Body of pancreas (tissue), 4 donors: ENCODE results near the gene NEDD9. TPM values are rescaled to one million over a fixed set of nuclear protein-coding genes. Genes with fewer than 3 reads are reported as not detected.
A peak's percentile ranks its signal among the peaks of the same experiment; 100 is the strongest.

Source experiments
- ATAC-seq: fragments of 150-250 bp; one replicate; pipeline ENCODE4 v1.9.1; 2016
- DNase-seq, 4 donors: peaks; one replicate each; pipeline ENCODE4 v3.0.0-alpha.2; 2019
- H3K27ac ChIP-seq, 4 donors: fragments of 200-600 bp; sonication (generic); 1 replicate in 3 of 4; 2 replicates in 1 of 4; pipeline versions ENCODE4 v1.5.1 to v1.6.1; 2016 to 2019; ENCODE audit warnings: mild to moderate bottlenecking in 1 of 4, mixed read lengths in 1 of 4, moderate library complexity in 1 of 4
- H3K27me3 ChIP-seq, 2 donors: fragments of 200-600 bp; sonication (generic); one replicate each; pipeline ENCODE4 v1.6.0; 2016; ENCODE audit warnings: mild to moderate bottlenecking in 1 of 2
- H3K36me3 ChIP-seq, 2 donors: fragments of 200-600 bp; sonication (generic); replicated peaks in 1 of 2; 2 replicates each; pipeline ENCODE4 v1.5.1; 2016; ENCODE audit warnings: low read depth in 2 of 2; ENCODE audit not compliant: insufficient read depth in 1 of 2
- H3K4me1 ChIP-seq: fragments of 200-600 bp; sonication (generic); one replicate; pipeline ENCODE4 v1.6.0; 2016
- H3K4me3 ChIP-seq, 2 donors: fragments of 200-600 bp; sonication (generic); 1 replicate in 1 of 2; 2 replicates in 1 of 2; pipeline ENCODE4 v1.5.1; 2016 to 2019
- H3K9me3 ChIP-seq, 3 donors: fragments of 200-600 bp; sonication (generic); 1 replicate in 2 of 3; 2 replicates in 1 of 3; pipeline ENCODE4 v1.5.1; 2016
- POLR2A ChIP-seq, 3 donors: fragments of 450-650 bp; IDR thresholded peaks; one replicate each; pipeline ENCODE4 v1.6.1; 2016; ENCODE audit warnings: antibody characterized with exemption in 3 of 3, mild to moderate bottlenecking in 2 of 3
- WGBS, 2 donors: methylation state at CpG; one replicate each; pipeline ENCODE4 v1.1.5; 2017; 5-methylcytosine and 5-hydroxymethylcytosine counted together
- intact Hi-C: fragments of 100-400 bp; cut with DNase I; formaldehyde crosslinking; loops from one replicate; pipeline ENCODE4 v1.15.1; 2023
- total RNA-seq, 2 donors: library from RNA; depleted of rRNA; stranded (reverse); fragments of >200 nt; gene quantifications; one replicate each; pipeline ENCODE4 v1.1.0, GENCODE V29; 2016
- TF ChIP-seq, protein P1 (sequence below), 7 experiments: fragments of 450-650 bp in 4 of 7; fragments of 200-600 bp in 3 of 7; sonication (generic) in 3 of 7; IDR thresholded peaks; one replicate each; pipeline ENCODE4 v1.5.1; 2016 to 2019; ENCODE audit warnings: antibody characterized with exemption in 7 of 7

NEDD9 gene
- total RNA-seq, 2 donors from 2014 or later, result 22.8 to 58.3 TPM

DNA sequence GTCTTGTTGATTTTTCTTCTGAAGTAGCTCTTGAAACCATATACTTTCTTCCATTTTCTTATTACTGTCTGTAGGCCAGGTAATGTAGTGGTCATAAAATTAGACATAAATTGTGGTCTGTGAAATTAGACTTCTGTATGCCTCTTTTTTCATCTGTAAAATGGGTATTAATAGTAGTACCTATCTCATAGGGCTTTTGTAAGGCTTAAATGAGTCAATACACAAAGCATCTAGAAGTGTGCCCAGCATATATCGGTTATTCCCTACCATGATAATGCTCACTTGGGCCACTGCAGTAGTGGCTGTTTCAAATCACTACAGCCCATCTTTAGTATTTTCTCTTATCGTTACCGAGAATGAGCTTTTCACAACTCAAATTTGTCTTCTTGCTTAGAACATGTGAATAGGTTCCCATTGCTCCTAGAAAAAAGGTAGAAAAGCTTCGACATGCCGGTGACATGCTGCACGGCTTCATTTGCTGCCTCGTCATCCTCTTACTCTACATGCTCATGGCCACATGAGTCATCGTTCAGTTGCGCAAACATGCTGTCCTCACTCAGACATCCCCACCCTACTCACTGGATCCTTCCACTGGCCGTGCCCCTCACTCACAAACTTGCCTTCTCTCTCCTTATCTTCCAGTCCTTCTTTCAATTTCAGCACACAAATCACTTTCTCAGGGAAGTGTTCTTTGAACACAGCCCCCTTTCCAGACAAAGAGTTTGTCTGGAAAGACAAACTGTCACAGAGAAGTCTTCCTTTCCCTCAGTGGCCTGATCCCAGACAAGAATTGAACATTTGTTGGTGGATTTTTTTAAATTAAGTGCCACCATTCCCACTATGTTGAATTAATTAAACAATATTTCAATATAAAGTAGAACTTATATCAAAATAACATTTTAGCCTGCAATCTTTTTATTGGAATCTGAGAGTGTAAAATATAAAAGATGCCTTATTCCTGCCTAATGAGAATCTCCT is 88.8 kb downstream of the NEDD9 start:
- H3K4me1 ChIP-seq, result no peaks in the 10 kb centered on the region
- 65 to 70% methylated on average over 10 of the region's 10 CpGs for whole genome bisulfite sequencing, 2 donors
- TF ChIP-seq, protein P1, sequence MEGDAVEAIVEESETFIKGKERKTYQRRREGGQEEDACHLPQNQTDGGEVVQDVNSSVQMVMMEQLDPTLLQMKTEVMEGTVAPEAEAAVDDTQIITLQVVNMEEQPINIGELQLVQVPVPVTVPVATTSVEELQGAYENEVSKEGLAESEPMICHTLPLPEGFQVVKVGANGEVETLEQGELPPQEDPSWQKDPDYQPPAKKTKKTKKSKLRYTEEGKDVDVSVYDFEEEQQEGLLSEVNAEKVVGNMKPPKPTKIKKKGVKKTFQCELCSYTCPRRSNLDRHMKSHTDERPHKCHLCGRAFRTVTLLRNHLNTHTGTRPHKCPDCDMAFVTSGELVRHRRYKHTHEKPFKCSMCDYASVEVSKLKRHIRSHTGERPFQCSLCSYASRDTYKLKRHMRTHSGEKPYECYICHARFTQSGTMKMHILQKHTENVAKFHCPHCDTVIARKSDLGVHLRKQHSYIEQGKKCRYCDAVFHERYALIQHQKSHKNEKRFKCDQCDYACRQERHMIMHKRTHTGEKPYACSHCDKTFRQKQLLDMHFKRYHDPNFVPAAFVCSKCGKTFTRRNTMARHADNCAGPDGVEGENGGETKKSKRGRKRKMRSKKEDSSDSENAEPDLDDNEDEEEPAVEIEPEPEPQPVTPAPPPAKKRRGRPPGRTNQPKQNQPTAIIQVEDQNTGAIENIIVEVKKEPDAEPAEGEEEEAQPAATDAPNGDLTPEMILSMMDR (IDR thresholded peaks at IDR 0.05), result no peak
- no peak for TF ChIP-seq POLR2A (IDR thresholded peaks at IDR 0.05)
- DNase-seq, result peak; percentile 20 to 76 (median 42)
- H3K9me3 ChIP-seq, result no peaks in the 10 kb centered on the region
- no peaks in the 10 kb centered on the region for H3K27me3 ChIP-seq
- intact Hi-C loops, result no loop called here
- no peak overlapping the region for H3K4me3 ChIP-seq
- H3K36me3 ChIP-seq, result no peaks in the 10 kb centered on the region
- no peak for ATAC-seq
- no peak overlapping the region for H3K27ac ChIP-seq

DNA sequence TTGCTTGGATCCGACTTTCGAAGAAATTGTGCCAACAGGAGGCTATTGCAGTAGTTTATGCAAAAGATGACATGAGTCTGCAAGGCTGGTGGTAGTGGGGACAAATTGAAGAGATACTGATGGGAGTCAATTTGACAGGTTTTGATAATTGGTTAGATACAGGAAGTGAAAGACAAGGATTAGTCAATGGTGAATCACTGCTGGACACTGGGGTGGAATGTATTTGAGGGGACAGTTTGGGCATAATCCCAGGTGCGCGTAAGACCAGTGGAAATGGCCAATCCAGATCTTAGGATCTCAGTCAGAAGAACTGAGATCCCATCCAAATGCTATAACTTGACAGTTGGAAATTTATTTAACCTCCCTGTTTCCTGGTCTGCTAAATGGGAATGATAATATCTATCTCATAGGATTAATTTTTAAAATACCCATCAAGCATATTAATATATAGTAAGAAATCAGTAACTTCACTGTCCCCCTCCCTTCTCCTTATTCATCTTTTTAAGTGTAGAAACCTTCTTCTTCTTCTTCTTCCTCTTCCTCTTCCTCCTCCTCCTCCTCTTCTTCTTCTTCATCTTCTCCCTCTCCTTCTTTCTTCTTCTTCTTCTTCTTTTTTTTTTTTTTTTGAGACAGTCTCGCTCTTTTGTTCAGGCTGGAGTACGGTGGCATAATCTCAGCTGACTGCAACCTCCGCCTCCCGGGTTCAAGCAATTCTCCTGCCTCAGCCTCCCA is 90.0 kb downstream of the NEDD9 start:
- Histone ChIP-seq H3K4me1 (no peaks in the 10 kb centered on the region), H3K36me3 (no peaks in the 10 kb centered on the region), H3K27ac (no peak overlapping the region), H3K27me3 (no peaks in the 10 kb centered on the region), H3K9me3 (no peaks in the 10 kb centered on the region), H3K4me3 (no peak overlapping the region)
- 85 to 90% methylated on average over 8 of the region's 8 CpGs for WGBS, 2 donors
- TF ChIP-seq, protein P1 (IDR thresholded peaks at IDR 0.05), result no peak
- intact Hi-C loops, result no loop called here
- no peak for DNase-seq
- ATAC-seq, result no peak

DNA sequence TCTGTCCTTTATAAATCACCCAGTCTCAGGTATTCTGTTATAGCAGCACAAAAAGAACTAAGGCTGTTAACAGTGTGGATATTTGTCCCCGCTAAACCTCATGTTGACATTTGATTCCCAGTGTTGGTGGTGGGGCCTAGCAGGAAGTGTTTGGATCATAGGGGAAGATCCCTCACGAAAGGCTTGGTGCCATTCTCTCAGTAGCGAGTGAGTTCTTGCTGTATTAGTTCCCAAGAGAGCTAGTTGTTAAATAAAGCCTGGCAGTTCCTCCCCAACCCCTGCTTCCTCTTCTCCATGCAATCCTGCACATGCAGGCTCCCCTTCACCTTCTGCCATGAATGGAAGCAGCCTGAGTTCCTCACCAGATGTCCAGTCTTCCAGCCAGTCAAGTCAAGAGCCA is 91.2 kb downstream of the NEDD9 start:
- TF ChIP-seq POLR2A (IDR thresholded peaks at IDR 0.05), result no peak
- TF ChIP-seq, protein P1 (IDR thresholded peaks at IDR 0.05), result no peak
- no peak overlapping the region for H3K4me3 ChIP-seq
- H3K27me3 ChIP-seq, result no peaks in the 10 kb centered on the region
- H3K4me1 ChIP-seq, result no peaks in the 10 kb centered on the region
- DNase-seq (no peak), ATAC-seq (no peak)
- no peaks in the 10 kb centered on the region for H3K36me3 ChIP-seq
- no peak overlapping the region for H3K27ac ChIP-seq
- intact Hi-C loops, result no loop called here
- 83 to 91% methylated on average over 3 of the region's 3 CpGs for whole genome bisulfite sequencing, 2 donors
- no peaks in the 10 kb centered on the region for H3K9me3 ChIP-seq

GRCh38 chr6:11140056-11140455 is 92.4 kb downstream of the NEDD9 start:
- ATAC-seq, result no peak
- WGBS, 2 donors, result 81 to 90% methylated on average over 3 of the region's 3 CpGs
- no peaks in the 10 kb centered on the region for H3K27me3 ChIP-seq
- H3K27ac ChIP-seq, result no peak overlapping the region
- H3K4me3 ChIP-seq, result no peak overlapping the region
- H3K4me1 ChIP-seq, result no peaks in the 10 kb centered on the region
- H3K36me3 ChIP-seq, result peaks cover 0 to 3% of the 10 kb centered on the region in 2 donors
- TF ChIP-seq, protein P1 (IDR thresholded peaks at IDR 0.05), result no peak
- no peak for TF ChIP-seq POLR2A (IDR thresholded peaks at IDR 0.05)
- H3K9me3 ChIP-seq, result no peaks in the 10 kb centered on the region
- no peak for DNase-seq
- intact Hi-C loops, result no loop called here
